GM23338 (cell line): ENCODE measurements around the gene REEP3. TPM values are rescaled to one million over a fixed set of nuclear protein-coding genes. Genes with fewer than 3 reads are reported as not detected.
"Not testable (repeated sequence)": the region's sequence is repeated elsewhere in the genome, so short reads cannot be mapped to it uniquely, and the experiment has no call there.

Experiments
- ATAC-seq: fragments of 200-7000 bp; cut with Tn5 transposase; 3 replicates; pipeline ENCODE4 v1.9.1; 2020
- DNase-seq: peaks from one replicate; pipeline ENCODE4 v3.0.0-alpha.2; 2015; ENCODE audit warnings: low spot score
- H2AFZ ChIP-seq: fragments of 200-600 bp; sonication (generic); 2 replicates; pipeline ENCODE4 v1.8.0; 2016; ENCODE audit warnings: antibody characterized with exemption, mild to moderate bottlenecking, moderate library complexity
- H3F3A ChIP-seq: fragments of 200-600 bp; sonication (generic); replicated peaks from 2 replicates; pipeline ENCODE4 v1.8.0; 2017; ENCODE audit warnings: antibody characterized with exemption, mixed run types, low read depth
- H3K27ac ChIP-seq: fragments of 200-600 bp; sonication (generic); 2 replicates; pipeline ENCODE4 v1.6.1; 2016; ENCODE audit warnings: low read depth
- H3K27me3 ChIP-seq: fragments of 200-600 bp; sonication (generic); 2 replicates; pipeline ENCODE4 v1.8.0; 2016; ENCODE audit warnings: mild to moderate bottlenecking, mixed run types, moderate library complexity; ENCODE audit not compliant: insufficient read depth
- H3K36me3 ChIP-seq: fragments of 200-600 bp; sonication (generic); 2 replicates; pipeline ENCODE4 v1.8.0; 2016; ENCODE audit warnings: mild to moderate bottlenecking; ENCODE audit not compliant: insufficient read depth
- H3K4me1 ChIP-seq: fragments of 200-600 bp; sonication (generic); 2 replicates; pipeline ENCODE4 v1.8.0; 2016; ENCODE audit warnings: mild to moderate bottlenecking, moderate library complexity; ENCODE audit not compliant: insufficient read depth
- H3K4me2 ChIP-seq: fragments of 200-600 bp; sonication (generic); 2 replicates; pipeline ENCODE4 v1.7.1; 2017; ENCODE audit warnings: mixed run types
- H3K4me3 ChIP-seq: fragments of 200-600 bp; sonication (generic); 2 replicates; pipeline ENCODE4 v1.6.1; 2016; ENCODE audit warnings: mixed run types
- H3K79me2 ChIP-seq: fragments of 200-600 bp; sonication (generic); replicated peaks from 2 replicates; pipeline ENCODE4 v1.8.0; 2017; ENCODE audit warnings: mild to moderate bottlenecking; ENCODE audit not compliant: insufficient read depth
- H3K9me2 ChIP-seq: fragments of 200-600 bp; sonication (generic); 2 replicates; pipeline ENCODE4 v1.8.0; 2017; ENCODE audit not compliant: insufficient read depth
- H4K20me1 ChIP-seq: fragments of 200-600 bp; sonication (generic); replicated peaks from 2 replicates; pipeline ENCODE4 v1.8.0; 2017; ENCODE audit warnings: mild to moderate bottlenecking; ENCODE audit not compliant: insufficient read depth
- H3K27ac Mint-ChIP-seq: 2 replicates; pipeline ENCODE4 v1.8.0; 2020; ENCODE audit warnings: inconsistent platforms, mild to moderate bottlenecking, moderate library complexity, mixed read lengths
- H3K27me3 Mint-ChIP-seq: 3 replicates; pipeline ENCODE4 v1.8.0; 2022; ENCODE audit warnings: low read depth, mild to moderate bottlenecking, moderate library complexity, mixed read lengths, inconsistent platforms; ENCODE audit not compliant: insufficient read depth, poor library complexity
- H3K36me3 Mint-ChIP-seq: 3 replicates; pipeline ENCODE4 v1.8.0; 2021; ENCODE audit warnings: low read depth, mild to moderate bottlenecking, inconsistent platforms, moderate library complexity, mixed read lengths
- H3K4me1 Mint-ChIP-seq: 3 replicates; pipeline ENCODE4 v1.8.0; 2020; ENCODE audit warnings: mild to moderate bottlenecking, inconsistent platforms, mixed read lengths
- H3K4me3 Mint-ChIP-seq: 3 replicates; pipeline ENCODE4 v1.8.0; 2021; ENCODE audit warnings: moderate library complexity, mild to moderate bottlenecking, inconsistent platforms, mixed read lengths
- H3K9me3 Mint-ChIP-seq: 3 replicates; pipeline ENCODE4 v1.8.0; 2020; ENCODE audit warnings: moderate library complexity, mild to moderate bottlenecking, inconsistent platforms, mixed read lengths
- CREB1 ChIP-seq: fragments of 250-450 bp; sonication (Bioruptor Pico); IDR thresholded peaks from 2 replicates; pipeline ENCODE4 v1.5.0; 2020; ENCODE audit warnings: low read depth, mild to moderate bottlenecking, moderate library complexity
- CTCF ChIP-seq, 2 experiments: fragments of 200-600 bp in 1 of 2; sonication (generic) in 1 of 2; conservative IDR thresholded peaks; 2 replicates each; pipeline versions ENCODE4 v1.5.1 to v1.6.1; 2016 to 2017; ENCODE audit warnings: antibody characterized with exemption in 2 of 2, low read depth in 2 of 2, mild to moderate bottlenecking in 2 of 2, moderate library complexity in 1 of 2
- ETS1 ChIP-seq: IDR thresholded peaks from 2 replicates; pipeline ENCODE4 v1.6.1; 2016; ENCODE audit warnings: antibody characterized with exemption
- EZH2 ChIP-seq: fragments of 200-600 bp; sonication (generic); IDR thresholded peaks from one replicate; pipeline ENCODE4 v1.8.0; 2017; ENCODE audit warnings: antibody characterized with exemption, mild to moderate bottlenecking, low read depth; ENCODE audit not compliant: unreplicated experiment
- EZH2phosphoT487 ChIP-seq: fragments of 200-600 bp; sonication (generic); IDR thresholded peaks from one replicate; pipeline ENCODE4 v1.8.1; 2018; ENCODE audit warnings: antibody characterized with exemption; ENCODE audit not compliant: unreplicated experiment
- JUNB ChIP-seq: IDR thresholded peaks from one replicate; pipeline ENCODE4 v1.6.1; 2016; ENCODE audit warnings: antibody characterized with exemption; ENCODE audit not compliant: unreplicated experiment
- NANOG ChIP-seq: IDR thresholded peaks from 2 replicates; pipeline ENCODE4 v1.6.1; 2016; ENCODE audit warnings: antibody characterized with exemption, borderline replicate concordance
- REST ChIP-seq: IDR thresholded peaks from one replicate; pipeline ENCODE4 v1.6.1; 2018; ENCODE audit warnings: antibody characterized with exemption; ENCODE audit not compliant: unreplicated experiment
- STAT1 ChIP-seq: IDR thresholded peaks from one replicate; pipeline ENCODE4 v1.6.1; 2016; ENCODE audit warnings: antibody characterized with exemption; ENCODE audit not compliant: unreplicated experiment
- ZNF114 ChIP-seq: fragments of 250-450 bp; sonication (Bioruptor Pico); IDR thresholded peaks from 2 replicates; pipeline ENCODE4 v1.5.0; 2020; ENCODE audit warnings: mild to moderate bottlenecking, moderate library complexity
- polyA plus RNA-seq: library from polyadenylated mRNA; unstranded; fragments of >200 nt; fragmentation: Nextera tagmentation; extraction: Ambion mirVana; gene quantifications from 2 replicates; pipeline ENCODE4 v1.2.1, GENCODE V29; 2016
- total RNA-seq: library from RNA; depleted of rRNA; stranded (reverse); fragments of >200 nt; shearing (Covaris generic); gene quantifications from 2 replicates; pipeline ENCODE4 v1.2.3, GENCODE V29; 2014

The REEP3 gene
- total and polyA plus RNA-seq, 2 experiments from 2014 or later = 29.5 to 48.7 TPM

- TF ChIP-seq REST = no peak
Observed at GRCh38 chr10:63498665-63499064, 22.5 kb upstream of the REEP3 start (continued).

- not testable (repeated sequence) for H3K4me3 Mint-ChIP-seq, H3K36me3 Mint-ChIP-seq
Observed at GRCh38 chr10:63500551-63500950, 20.6 kb upstream of the REEP3 start.

GRCh38 chr10:63501954-63502353 lies 19.2 kb upstream of the REEP3 start:
- Histone ChIP-seq H4K20me1 (no peaks in the 10 kb centered on the region), H3K9me2 (no peaks in the 10 kb centered on the region), H3K4me1 (peaks cover 28% of the 10 kb centered on the region), H3K27me3 (no peaks in the 10 kb centered on the region), H3K27ac (no peak overlapping the region), H2AFZ (no peak overlapping the region), H3F3A (no peaks in the 10 kb centered on the region), H3K36me3 (no peaks in the 10 kb centered on the region), H3K4me3 (no peak overlapping the region), H3K4me2 (no peak overlapping the region), H3K79me2 (peaks cover 87% of the 10 kb centered on the region)
- no peak for DNase-seq
- Mint-ChIP-seq H3K9me3 (no peaks in the 10 kb centered on the region), H3K4me1 (peaks cover 28% of the 10 kb centered on the region), H3K27ac (no peak overlapping the region), H3K27me3 (no peaks in the 10 kb centered on the region), H3K36me3 (no peaks in the 10 kb centered on the region), H3K4me3 (no peak overlapping the region)
- ATAC-seq = no peak
- TF ChIP-seq ETS1 (no peak), CTCF (conservative IDR thresholded peaks at IDR 0.05; ENCODE audit: low read depth in 2 of 2) (no peak), REST (no peak), EZH2 (no peak), JUNB (no peak), CREB1 (CRISPR knock-in tag) (no peak), NANOG (no peak), ZNF114 (CRISPR knock-in tag) (no peak), STAT1 (no peak), EZH2phosphoT487 (no peak)

More at GRCh38 chr10:63500551-63500950, 20.6 kb upstream of the REEP3 start:
- ATAC-seq, H3K9me2 ChIP-seq, H4K20me1 ChIP-seq, H2AFZ ChIP-seq, H3F3A ChIP-seq, H3K4me2 ChIP-seq, DNase-seq, H3K27me3 ChIP-seq, H3K27me3 Mint-ChIP-seq, H3K9me3 Mint-ChIP-seq, H3K27ac Mint-ChIP-seq, H3K27ac ChIP-seq, H3K4me3 ChIP-seq, H3K36me3 ChIP-seq: not testable (repeated sequence)
- Histone ChIP-seq H3K4me1 (peaks cover 21% of the 10 kb centered on the region), H3K79me2 (peaks cover 87% of the 10 kb centered on the region)
- peaks cover 17% of the 10 kb centered on the region for H3K4me1 Mint-ChIP-seq
